A673 (cell line): ENCODE data around the gene NGEF.

ENCODE experiments used
- EZH2 ChIP-seq: fragments of 200-600 bp; sonication (generic); IDR thresholded peaks from 2 replicates; pipeline ENCODE4 v1.6.1; 2017; ENCODE audit warnings: borderline replicate concordance, low read depth, mild to moderate bottlenecking, mixed read lengths, antibody characterized with exemption, low read length; ENCODE audit not compliant: poor library complexity, severe bottlenecking
- TF ChIP-seq, protein P1 (sequence below): fragments of 300-800, 200-600 bp; sonication (generic); conservative IDR thresholded peaks from 2 replicates; pipeline ENCODE4 v1.5.1; 2017; ENCODE audit warnings: low read depth, mild to moderate bottlenecking, antibody characterized with exemption, low read length, moderate library complexity, mixed read lengths

GRCh38 chr2:233059797-233060500 lies 46.9 kb upstream of the NGEF start, which contains the start of gene INPP5D:
- TF ChIP-seq, protein P1, sequence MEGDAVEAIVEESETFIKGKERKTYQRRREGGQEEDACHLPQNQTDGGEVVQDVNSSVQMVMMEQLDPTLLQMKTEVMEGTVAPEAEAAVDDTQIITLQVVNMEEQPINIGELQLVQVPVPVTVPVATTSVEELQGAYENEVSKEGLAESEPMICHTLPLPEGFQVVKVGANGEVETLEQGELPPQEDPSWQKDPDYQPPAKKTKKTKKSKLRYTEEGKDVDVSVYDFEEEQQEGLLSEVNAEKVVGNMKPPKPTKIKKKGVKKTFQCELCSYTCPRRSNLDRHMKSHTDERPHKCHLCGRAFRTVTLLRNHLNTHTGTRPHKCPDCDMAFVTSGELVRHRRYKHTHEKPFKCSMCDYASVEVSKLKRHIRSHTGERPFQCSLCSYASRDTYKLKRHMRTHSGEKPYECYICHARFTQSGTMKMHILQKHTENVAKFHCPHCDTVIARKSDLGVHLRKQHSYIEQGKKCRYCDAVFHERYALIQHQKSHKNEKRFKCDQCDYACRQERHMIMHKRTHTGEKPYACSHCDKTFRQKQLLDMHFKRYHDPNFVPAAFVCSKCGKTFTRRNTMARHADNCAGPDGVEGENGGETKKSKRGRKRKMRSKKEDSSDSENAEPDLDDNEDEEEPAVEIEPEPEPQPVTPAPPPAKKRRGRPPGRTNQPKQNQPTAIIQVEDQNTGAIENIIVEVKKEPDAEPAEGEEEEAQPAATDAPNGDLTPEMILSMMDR: no peak
- no peak for TF ChIP-seq EZH2
